ENCODE measurements around the gene PFKFB3. TPM values are rescaled to one million over a fixed set of nuclear protein-coding genes. Genes with fewer than 3 reads are reported as not detected.

The PFKFB3 gene
- total RNA-seq, 2 donors from 2014 or later, result 31.2 to 34.5 TPM

DNA sequence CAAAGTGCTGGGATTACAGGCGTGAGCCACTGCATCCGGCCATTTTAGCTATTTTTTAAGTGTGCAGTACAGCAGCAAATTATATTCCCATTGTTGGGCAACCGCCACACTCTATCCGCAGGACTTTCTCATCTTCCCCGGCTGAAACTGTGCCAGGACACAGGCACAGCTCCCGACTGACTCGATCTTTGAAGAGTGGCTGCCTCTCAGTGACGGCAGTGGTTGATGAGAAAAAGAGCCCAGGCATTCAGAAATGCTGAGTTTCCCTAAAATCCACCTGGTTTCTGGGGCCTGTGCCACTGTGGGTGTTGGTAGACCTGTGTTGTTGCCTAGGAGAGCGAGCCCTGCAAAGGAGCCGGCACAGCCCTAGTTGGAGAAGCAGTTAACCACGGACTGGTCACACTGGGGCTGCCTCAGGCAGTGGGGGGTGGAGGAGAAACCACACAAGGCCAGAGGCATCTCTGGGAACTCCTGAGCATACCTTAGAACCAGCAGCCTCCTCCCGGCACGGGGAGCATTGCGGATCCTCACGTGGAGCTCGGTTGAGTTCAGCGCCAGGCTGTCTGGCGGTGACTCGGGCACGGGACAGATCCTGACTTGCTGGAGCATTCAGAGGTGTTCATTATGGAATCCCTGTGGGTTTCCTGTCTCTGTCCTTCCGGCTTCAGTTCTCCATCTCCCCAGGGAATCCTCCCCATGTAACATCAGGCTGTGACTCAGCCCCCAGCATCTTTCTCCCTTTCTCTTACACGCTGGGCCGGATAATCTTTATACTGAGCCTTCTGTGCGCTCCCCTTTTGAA lies 16.2 kb downstream of the PFKFB3 start:
- Mint-ChIP-seq H3K27me3 (ENCODE audit: insufficient read depth) (no peaks in the 10 kb centered on the region), H3K27ac (peak overlapping the region; percentile 40), H3K4me1 (no peaks in the 10 kb centered on the region), H3K36me3 (ENCODE audit: low read depth) (peaks cover 72% of the 10 kb centered on the region), H3K9me3 (no peaks in the 10 kb centered on the region), H3K4me3 (no peak overlapping the region)
- Histone ChIP-seq H3K27ac (ENCODE audit: low read depth, low read length) (no peak overlapping the region), H3K9me3 (ENCODE audit: control insufficient read depth, low read length) (no peaks in the 10 kb centered on the region), H3K9ac (ENCODE audit: extremely low read depth, low read length, poor library complexity, severe bottlenecking) (no peak overlapping the region), H3K27me3 (ENCODE audit: control insufficient read depth, insufficient read depth, low read length, poor library complexity, severe bottlenecking) (no peaks in the 10 kb centered on the region), H3K4me3 (ENCODE audit: low read length) (no peak overlapping the region), H3K36me3 (ENCODE audit: control insufficient read depth, insufficient read depth, low read length) (peaks cover 93% of the 10 kb centered on the region), H3K4me1 (ENCODE audit: control insufficient read depth, insufficient read depth, low read length) (no peaks in the 10 kb centered on the region)
- 93 to 97% methylated on average over 20 to 24 of the region's 24 CpGs for WGBS, 2 experiments (ENCODE audit: insufficient coverage in 1 of 2, insufficient read length in 1 of 2)
- no peak for DNase-seq
- TF ChIP-seq CTCF (conservative IDR thresholded peaks at IDR 0.05), result no peak

DNA sequence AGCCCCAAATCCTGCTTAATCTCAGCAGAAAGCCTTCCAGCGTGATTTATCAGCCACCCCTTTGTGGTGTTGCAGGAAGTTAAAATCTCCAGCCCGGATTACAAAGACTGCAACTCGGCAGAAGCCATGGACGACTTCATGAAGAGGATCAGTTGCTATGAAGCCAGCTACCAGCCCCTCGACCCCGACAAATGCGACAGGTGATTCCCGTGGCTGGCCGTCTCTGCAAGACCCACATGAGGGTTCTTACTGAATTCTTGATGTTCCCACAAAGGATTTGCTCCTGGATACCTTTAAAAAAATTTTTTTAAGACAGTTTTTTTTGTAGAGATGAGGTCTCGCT lies 16.7 kb downstream of the PFKFB3 start:
- no peak overlapping the region for H3K4me3 ChIP-seq (ENCODE audit: low read length)
- peaks cover 93% of the 10 kb centered on the region for H3K36me3 ChIP-seq (ENCODE audit: control insufficient read depth, insufficient read depth, low read length)
- no peaks in the 10 kb centered on the region for H3K27me3 ChIP-seq (ENCODE audit: control insufficient read depth, insufficient read depth, low read length, poor library complexity, severe bottlenecking)
- H3K9me3 Mint-ChIP-seq, result no peaks in the 10 kb centered on the region
- peaks cover 73% of the 10 kb centered on the region for H3K36me3 Mint-ChIP-seq (ENCODE audit: low read depth)
- no peaks in the 10 kb centered on the region for H3K4me1 Mint-ChIP-seq
- H3K27ac Mint-ChIP-seq, result peak overlapping the region; percentile 40
- no peak for TF ChIP-seq CTCF (conservative IDR thresholded peaks at IDR 0.05)
- H3K4me1 ChIP-seq (ENCODE audit: control insufficient read depth, insufficient read depth, low read length), result no peaks in the 10 kb centered on the region
- WGBS, 2 experiments (ENCODE audit: insufficient coverage in 1 of 2, insufficient read length in 1 of 2), result 94 to 96% methylated on average over 10 of the region's 10 CpGs
- DNase-seq, result no peak
- no peaks in the 10 kb centered on the region for H3K27me3 Mint-ChIP-seq (ENCODE audit: insufficient read depth)
- H3K9ac ChIP-seq (ENCODE audit: extremely low read depth, low read length, poor library complexity, severe bottlenecking), result no peak overlapping the region
- H3K27ac ChIP-seq (ENCODE audit: low read depth, low read length), result no peak overlapping the region
- H3K4me3 Mint-ChIP-seq, result no peak overlapping the region
- H3K9me3 ChIP-seq (ENCODE audit: control insufficient read depth, low read length), result no peaks in the 10 kb centered on the region

DNA sequence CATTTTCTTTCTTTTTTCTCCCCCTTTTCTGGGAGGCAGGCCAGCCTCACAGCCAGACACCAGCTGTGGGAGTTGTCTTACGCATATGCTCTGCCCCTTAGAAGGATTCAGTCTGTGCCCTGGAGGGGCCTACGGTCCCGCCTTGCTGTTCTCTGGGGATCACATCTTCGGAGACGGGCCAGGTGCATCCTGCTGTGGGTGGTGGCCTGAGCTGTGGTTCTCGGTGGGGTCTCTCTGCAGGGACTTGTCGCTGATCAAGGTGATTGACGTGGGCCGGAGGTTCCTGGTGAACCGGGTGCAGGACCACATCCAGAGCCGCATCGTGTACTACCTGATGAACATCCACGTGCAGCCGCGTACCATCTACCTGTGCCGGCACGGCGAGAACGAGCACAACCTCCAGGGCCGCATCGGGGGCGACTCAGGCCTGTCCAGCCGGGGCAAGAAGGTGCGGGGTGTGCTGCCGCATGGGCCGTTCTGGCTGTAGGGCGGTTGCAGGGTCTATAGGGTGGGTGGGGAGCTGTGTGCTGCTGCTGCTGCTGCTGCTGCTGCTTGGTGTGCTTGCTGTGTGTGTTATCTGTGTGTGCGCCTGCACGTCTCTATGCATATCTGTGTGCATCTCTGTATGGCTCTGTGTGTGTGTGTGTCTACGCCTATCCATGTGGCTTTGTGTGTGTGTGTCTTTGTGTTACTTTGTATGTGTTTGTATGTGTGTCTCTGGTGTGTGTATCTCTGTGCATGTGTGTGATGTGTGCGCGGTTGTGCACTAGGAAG lies 17.9 kb downstream of the PFKFB3 start:
- no peak overlapping the region for H3K9ac ChIP-seq (ENCODE audit: extremely low read depth, low read length, poor library complexity, severe bottlenecking)
- H3K4me3 Mint-ChIP-seq, result no peak overlapping the region
- H3K9me3 ChIP-seq (ENCODE audit: control insufficient read depth, low read length), result no peaks in the 10 kb centered on the region
- H3K27ac Mint-ChIP-seq, result no peak overlapping the region
- no peak overlapping the region for H3K4me3 ChIP-seq (ENCODE audit: low read length)
- H3K9me3 Mint-ChIP-seq, result no peaks in the 10 kb centered on the region
- H3K36me3 ChIP-seq (ENCODE audit: control insufficient read depth, insufficient read depth, low read length), result peaks cover 91% of the 10 kb centered on the region
- DNase-seq, result no peak
- WGBS, 2 experiments (ENCODE audit: insufficient coverage in 1 of 2, insufficient read length in 1 of 2), result 91 to 93% methylated on average over 9 to 32 of the region's 32 CpGs
- H3K27me3 ChIP-seq (ENCODE audit: control insufficient read depth, insufficient read depth, low read length, poor library complexity, severe bottlenecking), result no peaks in the 10 kb centered on the region
- H3K4me1 ChIP-seq (ENCODE audit: control insufficient read depth, insufficient read depth, low read length), result no peaks in the 10 kb centered on the region
- H3K27ac ChIP-seq (ENCODE audit: low read depth, low read length), result no peak overlapping the region
- no peaks in the 10 kb centered on the region for H3K4me1 Mint-ChIP-seq
- no peaks in the 10 kb centered on the region for H3K27me3 Mint-ChIP-seq (ENCODE audit: insufficient read depth)
- TF ChIP-seq CTCF (conservative IDR thresholded peaks at IDR 0.05), result no peak
- H3K36me3 Mint-ChIP-seq (ENCODE audit: low read depth), result peaks cover 70% of the 10 kb centered on the region
